Adrenal gland (tissue), 12 donors: ENCODE measurements around the gene MISP. TPM values are rescaled to one million over a fixed set of nuclear protein-coding genes. Genes with fewer than 3 reads are reported as not detected.

Experiments
- DNase-seq, 7 donors: peaks; one replicate each; pipeline ENCODE4 v3.0.0-alpha.2; 2019 to 2020
- H3K27ac ChIP-seq, 5 donors: fragments of 200-600 bp; sonication (generic) in 4 of 5; 1 replicate in 3 of 5; 2 replicates in 2 of 5; pipeline versions ENCODE4 v1.5.1 to v1.8.0; 2016 to 2020; ENCODE audit warnings: mild to moderate bottlenecking in 1 of 5
- H3K27me3 ChIP-seq: fragments of 200-600 bp; 2 replicates; pipeline ENCODE4 v1.8.0; 2021
- H3K36me3 ChIP-seq, 2 donors: fragments of 200-600 bp; replicated peaks in 1 of 2; 1 replicate in 1 of 2; 2 replicates in 1 of 2; pipeline versions ENCODE4 v1.5.1 to v1.8.0; 2018 to 2022
- H3K4me1 ChIP-seq, 2 donors: fragments of 200-600 bp; replicated peaks in 1 of 2; 1 replicate in 1 of 2; 2 replicates in 1 of 2; pipeline versions ENCODE4 v1.5.1 to v1.8.0; 2018 to 2021
- H3K4me3 ChIP-seq, 4 donors: fragments of 200-600 bp; sonication (generic) in 3 of 4; one replicate each; pipeline ENCODE4 v1.5.1; 2016 to 2018
- H3K9me3 ChIP-seq, 3 donors: fragments of 200-600 bp; sonication (generic) in 1 of 3; replicated peaks in 1 of 3; 1 replicate in 2 of 3; 2 replicates in 1 of 3; pipeline versions ENCODE4 v1.5.1 to v1.8.0; 2016 to 2021
- CTCF ChIP-seq, 6 experiments: fragments of 450-650 bp in 4 of 6; fragments of 200-600 bp in 2 of 6; sonication (generic) in 1 of 6; IDR thresholded peaks; 1 replicate in 5 of 6; 2 replicates in 1 of 6; pipeline versions ENCODE4 v1.5.1 to v1.8.0; 2016 to 2021; ENCODE audit warnings: antibody characterized with exemption in 6 of 6, mild to moderate bottlenecking in 2 of 6, moderate library complexity in 1 of 6
- POLR2A ChIP-seq, 2 donors: fragments of 450-650 bp; IDR thresholded peaks; one replicate each; pipeline ENCODE4 v1.6.1; 2017; ENCODE audit warnings: antibody characterized with exemption in 2 of 2, mild to moderate bottlenecking in 2 of 2, moderate library complexity in 1 of 2
- WGBS, 4 donors: extraction: QIAGEN DNeasy Blood & Tissue Kit in 2 of 4; methylation state at CpG; one replicate each; pipeline versions ENCODE4 v1.1.5 to v1.1.7; 2013 to 2017; 5-methylcytosine and 5-hydroxymethylcytosine counted together
- intact Hi-C, 2 donors: fragments of 100-400 bp; cut with DNase I; formaldehyde crosslinking; loops; one replicate each; pipeline versions ENCODE4 v1.14.1 to v1.15.0; 2022 to 2023
- polyA plus RNA-seq, 3 donors: library from polyadenylated mRNA; stranded (reverse); fragments of 200-250 nt in 2 of 3; fragments of 350-450 nt in 1 of 3; fragmentation: Illumina TruSeq in 1 of 3; extraction: RNeasy Lipid Tissue Mini Kit (QIAGEN cat#74804) in 1 of 3; gene quantifications; one replicate each; pipeline ENCODE4 v1.2.3, GENCODE V29; 2013 to 2014
- total RNA-seq, 9 donors: library from RNA; depleted of rRNA in 4 of 9; stranded (reverse); fragments of >200 nt in 4 of 9; fragments of 120-200 nt in 1 of 9; fragmentation: NEBNext Ultra II Directional in 1 of 9; extraction: Animal tissue kit (Norgen Biotek cat#: 25700) in 1 of 9; gene quantifications; one replicate each; pipeline versions ENCODE4 v1.1.0 to v1.2.4, GENCODE V29; 2013 to 2023
- donor health status: healthy with polysubstance abuse.
- donor health status: Bipolar disorder and iron deficiency.
- donor health status: DM: yes; HTN: yes; CAD: no.
- donor health status: DM: no; HTN: no; CAD: no.
- donor health status: DM: no; HTN: no; CAD: no.
- donor health status: DM: yes; HTN: yes; CAD: no.

The MISP gene
- total and polyA plus RNA-seq, 12 donors, result 0.06 to 0.43 (median 0.11) TPM; not detected in 6

- Histone ChIP-seq H3K36me3 (no peaks in the 10 kb centered on the region), H3K27me3 (no peaks in the 10 kb centered on the region), H3K27ac (no peak overlapping the region), H3K9me3 (no peaks in the 10 kb centered on the region), H3K4me1 (no peaks in the 10 kb centered on the region), H3K4me3 (no peak overlapping the region)
- intact Hi-C loops, result loop anchor here (5.0 to 10.0 kb wide), 3 partner anchors 83 to 223 kb away; partner anchors contain the start of genes CFD (in 1 of the 2), ELANE (in 1 of the 2) and KISS1R (in 1 of the 2)
- WGBS, 4 donors, result 16 to 31% (median 23%) methylated on average over 6 of the region's 6 CpGs
- DNase-seq, result peak in 1 of 7 donors; percentile 52
- TF ChIP-seq CTCF (IDR thresholded peaks at IDR 0.05) (peak; percentile 18 to 54 (median 48)), POLR2A (IDR thresholded peaks at IDR 0.05) (no peak)
These were observed 20.4 kb downstream of the MISP start for GRCh38 chr19:771332-771785.

DNA sequence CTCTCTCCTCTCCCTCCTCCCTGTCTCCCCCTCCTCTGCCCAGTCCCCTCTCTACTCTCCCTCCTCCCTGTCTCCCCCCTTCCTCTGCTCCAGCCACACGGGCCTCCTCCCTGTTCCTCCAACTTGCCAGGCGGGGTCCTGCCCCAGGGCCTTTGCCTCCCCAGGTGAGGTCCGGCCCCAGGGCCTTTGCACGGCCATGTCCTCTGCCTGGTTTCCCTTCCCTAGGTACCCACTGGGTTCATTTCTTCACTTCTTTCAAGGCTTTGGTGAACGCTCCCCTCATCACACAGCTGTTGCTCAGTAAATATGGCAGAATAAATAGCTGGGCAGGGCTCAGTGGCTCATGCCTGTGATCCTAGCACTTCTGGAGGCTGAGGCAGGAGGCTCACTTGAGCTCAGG is 21.2 kb downstream of the MISP start:
- Histone ChIP-seq H3K27ac (no peak overlapping the region), H3K36me3 (no peaks in the 10 kb centered on the region), H3K9me3 (no peaks in the 10 kb centered on the region), H3K4me3 (no peak overlapping the region), H3K4me1 (no peaks in the 10 kb centered on the region), H3K27me3 (no peaks in the 10 kb centered on the region)
- 80 to 85% (median 82%) methylated on average over 5 of the region's 5 CpGs for WGBS, 4 donors
- TF ChIP-seq POLR2A (IDR thresholded peaks at IDR 0.05) (no peak), CTCF (IDR thresholded peaks at IDR 0.05) (no peak)
- intact Hi-C loops, result loop anchor here (2.0 to 10.0 kb wide), 4 partner anchors 83 to 223 kb away; partner anchors contain the start of genes CFD (in 1 of the 2), ELANE (in 1 of the 2) and KISS1R (in 1 of the 2)
- no peak for DNase-seq

- no peaks in the 10 kb centered on the region for H3K27me3 ChIP-seq
- no peaks in the 10 kb centered on the region for H3K9me3 ChIP-seq
- no peaks in the 10 kb centered on the region for H3K36me3 ChIP-seq
- WGBS, 4 donors, result 79 to 87% (median 82%) methylated on average over 3 to 18 of the region's 18 CpGs
- DNase-seq, result no peak
- no peaks in the 10 kb centered on the region for H3K4me1 ChIP-seq
- no peak overlapping the region for H3K4me3 ChIP-seq
- H3K27ac ChIP-seq, result no peak overlapping the region
- intact Hi-C loops, result loop anchor here (2.0 to 10.0 kb wide), 4 partner anchors 82 to 222 kb away; partner anchors contain the start of genes CFD (in 1 of the 2), ELANE (in 1 of the 2) and KISS1R (in 1 of the 2)
- TF ChIP-seq POLR2A (IDR thresholded peaks at IDR 0.05), result no peak
These were observed 22.0 kb downstream of the MISP start for GRCh38 chr19:772730-773436.

DNA sequence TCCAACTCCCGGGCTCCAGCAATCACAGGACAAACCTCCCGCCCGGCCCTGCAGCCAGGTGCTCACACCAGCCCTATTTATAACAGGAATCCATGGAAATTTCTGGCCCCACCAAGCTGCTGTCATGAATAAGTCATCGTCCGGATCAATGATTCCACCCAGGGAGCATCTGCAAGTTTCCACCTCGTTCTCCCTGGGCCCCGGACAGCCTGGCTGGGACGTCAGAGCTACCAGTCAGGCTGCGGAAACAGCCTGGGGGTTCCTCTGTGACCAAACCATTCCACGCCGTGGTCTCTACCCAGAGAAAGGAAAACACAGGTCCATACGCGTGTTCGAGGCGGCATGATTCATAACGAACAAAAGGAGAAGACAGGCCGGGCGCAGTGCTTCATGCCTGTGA is 25.6 kb downstream of the MISP start:
- no peaks in the 10 kb centered on the region for H3K36me3 ChIP-seq
- H3K27ac ChIP-seq, result no peak overlapping the region
- intact Hi-C loops, result loop anchor here (10.0 kb wide), 2 partner anchors 78 to 218 kb away; partner anchors contain the start of genes CFD (in 1 of the 2) and ELANE (in 1 of the 2)
- no peaks in the 10 kb centered on the region for H3K27me3 ChIP-seq
- no peak overlapping the region for H3K4me3 ChIP-seq
- H3K9me3 ChIP-seq, result no peaks in the 10 kb centered on the region
- no peak for DNase-seq
- H3K4me1 ChIP-seq, result no peaks in the 10 kb centered on the region
- 86 to 89% (median 88%) methylated on average over 18 of the region's 18 CpGs for WGBS, 4 donors
- no peak for TF ChIP-seq POLR2A (IDR thresholded peaks at IDR 0.05)

- peak overlapping the region in 2 of 5 donors; percentile 71 to 88 for H3K27ac ChIP-seq
- H3K4me1 ChIP-seq, result no peaks in the 10 kb centered on the region
- H3K9me3 ChIP-seq, result no peaks in the 10 kb centered on the region
- peak in 6 of 7 donors; percentile 60 to 78 (median 74) for DNase-seq
- 54 to 75% (median 58%) methylated on average over 28 to 36 of the region's 36 CpGs for WGBS, 4 donors
- no peaks in the 10 kb centered on the region for H3K36me3 ChIP-seq
- no peaks in the 10 kb centered on the region for H3K27me3 ChIP-seq
- no peak for TF ChIP-seq POLR2A (IDR thresholded peaks at IDR 0.05)
- TF ChIP-seq CTCF (IDR thresholded peaks at IDR 0.05), result no peak
- intact Hi-C loops, result loop anchor here (10.0 kb wide), 2 partner anchors 76 to 216 kb away; partner anchors contain the start of genes CFD (in 1 of the 2) and ELANE (in 1 of the 2)
- H3K4me3 ChIP-seq, result no peak overlapping the region
These were observed 28.2 kb downstream of the MISP start for GRCh38 chr19:778910-779653.
